Superior temporal gyrus (tissue), 1 donor: Measurements from ENCODE around the gene DSCAML1.
A peak's percentile ranks its signal among the peaks of the same experiment; 100 is the strongest.
"Not testable (repeated sequence)": the region's sequence is repeated elsewhere in the genome, so short reads cannot be mapped to it uniquely, and the experiment has no call there.

Source experiments
- DNase-seq: peaks from one replicate; pipeline ENCODE4 v3.0.0-alpha.2; 2016; ENCODE audit errors: extremely low spot score

Gene DSCAML1

GRCh38 chr11:117819096-117820040 lies 22.4 kb upstream of the DSCAML1 start:
- DNase-seq: peak; percentile 73

GRCh38 chr11:117818041-117818873 lies 21.2 kb upstream of the DSCAML1 start:
- no peak for DNase-seq

- DNase-seq: peak; percentile 96
Measured at GRCh38 chr11:117817368-117818040, 20.5 kb upstream of the DSCAML1 start.

GRCh38 chr11:117816846-117817367 lies 19.9 kb upstream of the DSCAML1 start:
- DNase-seq: no peak

GRCh38 chr11:117816151-117816741 lies 19.2 kb upstream of the DSCAML1 start:
- no peak for DNase-seq

- no peak for DNase-seq
Measured at GRCh38 chr11:117815262-117815803, 18.3 kb upstream of the DSCAML1 start.

- DNase-seq: no peak
Measured at GRCh38 chr11:117814766-117815261, 17.8 kb upstream of the DSCAML1 start.

GRCh38 chr11:117814204-117814765 lies 17.3 kb upstream of the DSCAML1 start:
- no peak for DNase-seq

- DNase-seq: not testable (repeated sequence)
Measured at GRCh38 chr11:117810056-117810451, 13.0 kb upstream of the DSCAML1 start.

- DNase-seq: peak; percentile 90
Measured at GRCh38 chr11:117809236-117810055, 12.4 kb upstream of the DSCAML1 start.

GRCh38 chr11:117808784-117809183 lies 11.8 kb upstream of the DSCAML1 start:
- DNase-seq: no peak

- peak; percentile 95 for DNase-seq
Measured at GRCh38 chr11:117807482-117808327, 10.7 kb upstream of the DSCAML1 start.

- DNase-seq: no peak
Measured at GRCh38 chr11:117806846-117807245, 9.8 kb upstream of the DSCAML1 start.

GRCh38 chr11:117805045-117805444 lies 8.0 kb upstream of the DSCAML1 start:
- no peak for DNase-seq

- no peak for DNase-seq
Measured at GRCh38 chr11:117803896-117804295, 6.9 kb upstream of the DSCAML1 start.

- DNase-seq: no peak
Measured at GRCh38 chr11:117799634-117800033, 2.6 kb upstream of the DSCAML1 start.

GRCh38 chr11:117796456-117796871 lies 552 bp downstream of the DSCAML1 start:
- no peak for DNase-seq

- no peak for DNase-seq
Measured at GRCh38 chr11:117795638-117796455, 1.2 kb downstream of the DSCAML1 start.
